PFSK-1 (cell line): ENCODE results near the gene NPM3.

ENCODE experiments used
- FOXP2 ChIP-seq: optimal IDR thresholded peaks from 2 replicates; pipeline ENCODE3; 2011; ENCODE audit warnings: borderline replicate concordance, control low read depth, inconsistent platforms; ENCODE audit not compliant: insufficient read depth; ENCODE audit errors: extremely low read length, extremely low read depth
- POLR2AphosphoS5 ChIP-seq: IDR thresholded peaks from 2 replicates; pipeline ENCODE4 v1.6.1; 2012; ENCODE audit warnings: low read depth, mild to moderate bottlenecking, control low read depth, low read length, moderate library complexity
- REST ChIP-seq, 2 experiments: IDR thresholded peaks; 2 replicates each; pipeline versions ENCODE4 v1.6.1 to v1.8.0; 2011 to 2012; ENCODE audit warnings: low read depth in 2 of 2, low read length in 2 of 2, control low read depth in 1 of 2, inconsistent platforms in 1 of 2, mild to moderate bottlenecking in 1 of 2, moderate library complexity in 1 of 2; ENCODE audit not compliant: insufficient read depth in 1 of 2
- SIN3A ChIP-seq: IDR thresholded peaks from 2 replicates; pipeline ENCODE4 v1.6.1; 2012; ENCODE audit warnings: mild to moderate bottlenecking, low read length, moderate library complexity, borderline replicate concordance; ENCODE audit not compliant: insufficient read depth
- TAF1 ChIP-seq: IDR thresholded peaks from 2 replicates; pipeline ENCODE4 v1.6.1; 2012; ENCODE audit warnings: low read length, control low read depth, borderline replicate concordance; ENCODE audit not compliant: insufficient read depth

NPM3 gene

DNA sequence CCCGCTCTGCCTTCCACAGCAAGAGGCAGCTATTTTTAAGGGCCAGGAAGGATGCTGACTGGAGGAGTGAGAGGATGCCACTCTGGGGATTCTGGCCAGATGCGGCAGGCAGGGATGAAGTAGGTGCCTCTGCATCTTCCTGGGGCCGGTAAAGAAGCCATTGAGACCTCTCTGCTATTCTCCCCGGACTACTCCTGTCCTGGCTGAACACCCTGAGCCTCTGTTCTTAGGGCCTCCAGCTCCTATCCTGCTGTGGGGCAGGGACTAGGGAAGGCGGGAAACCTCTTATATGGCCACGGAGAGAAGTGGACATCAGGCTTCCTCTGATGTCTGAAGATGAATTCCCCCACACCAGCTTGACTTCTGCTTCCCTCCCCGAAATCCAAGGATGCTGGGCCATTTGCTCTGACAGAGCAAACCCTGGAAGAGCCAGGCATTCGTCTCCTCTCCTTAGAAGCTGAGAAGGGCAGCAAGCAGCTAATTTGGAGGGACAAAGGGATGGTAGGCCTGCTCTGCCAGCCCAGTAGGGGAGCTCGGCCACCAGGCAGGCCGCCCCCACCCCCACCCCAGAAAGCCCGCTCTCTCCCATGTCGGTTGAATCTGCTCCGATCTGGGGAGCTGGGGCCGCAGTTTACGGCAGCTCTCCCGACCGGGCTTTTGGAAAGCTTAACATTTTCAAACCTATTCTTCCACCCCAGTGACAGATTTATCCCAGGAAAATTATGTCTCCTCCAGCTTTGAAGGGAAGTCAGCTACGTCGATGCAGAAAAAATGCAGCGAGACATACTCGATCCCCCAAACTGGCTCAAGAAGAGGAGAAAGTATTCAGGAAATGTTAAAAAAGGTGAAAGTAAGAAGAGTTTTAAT is 10.1 kb downstream of the NPM3 start:
- TF ChIP-seq REST (IDR thresholded peaks at IDR 0.05; ENCODE audit: insufficient read depth in 1 of 2, low read depth in 2 of 2, low read length in 2 of 2) (no peak), SIN3A (no peak), FOXP2 (no peak), TAF1 (no peak), POLR2AphosphoS5 (no peak)

- TF ChIP-seq POLR2AphosphoS5 = no peak
Measured at GRCh38 chr10:101772017-101772894, 11.0 kb downstream of the NPM3 start.

DNA sequence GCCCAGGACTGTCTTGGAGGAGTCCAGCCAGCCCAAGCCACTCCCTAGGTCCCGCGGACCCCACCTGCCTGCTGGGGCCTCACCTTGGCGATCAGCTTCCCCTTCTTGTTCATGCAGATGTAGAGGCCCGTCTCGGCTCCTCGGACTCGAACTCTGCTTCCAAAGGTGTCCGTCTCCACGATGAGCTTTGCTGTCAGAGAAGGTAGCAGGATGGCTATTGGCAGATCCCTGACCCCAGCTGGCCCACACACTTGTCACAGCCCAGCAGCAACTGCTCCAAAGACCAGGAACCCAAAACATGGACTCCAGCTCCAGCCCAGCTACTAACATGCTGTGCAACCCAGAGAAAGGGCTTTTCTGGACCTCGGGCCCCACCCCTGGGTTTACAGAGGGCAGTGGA is 11.9 kb downstream of the NPM3 start:
- no peak for TF ChIP-seq SIN3A
- TF ChIP-seq FOXP2 = no peak
- TF ChIP-seq TAF1 = no peak
- TF ChIP-seq REST (IDR thresholded peaks at IDR 0.05; ENCODE audit: insufficient read depth in 1 of 2, low read depth in 2 of 2, low read length in 2 of 2) = no peak
- no peak for TF ChIP-seq POLR2AphosphoS5

DNA sequence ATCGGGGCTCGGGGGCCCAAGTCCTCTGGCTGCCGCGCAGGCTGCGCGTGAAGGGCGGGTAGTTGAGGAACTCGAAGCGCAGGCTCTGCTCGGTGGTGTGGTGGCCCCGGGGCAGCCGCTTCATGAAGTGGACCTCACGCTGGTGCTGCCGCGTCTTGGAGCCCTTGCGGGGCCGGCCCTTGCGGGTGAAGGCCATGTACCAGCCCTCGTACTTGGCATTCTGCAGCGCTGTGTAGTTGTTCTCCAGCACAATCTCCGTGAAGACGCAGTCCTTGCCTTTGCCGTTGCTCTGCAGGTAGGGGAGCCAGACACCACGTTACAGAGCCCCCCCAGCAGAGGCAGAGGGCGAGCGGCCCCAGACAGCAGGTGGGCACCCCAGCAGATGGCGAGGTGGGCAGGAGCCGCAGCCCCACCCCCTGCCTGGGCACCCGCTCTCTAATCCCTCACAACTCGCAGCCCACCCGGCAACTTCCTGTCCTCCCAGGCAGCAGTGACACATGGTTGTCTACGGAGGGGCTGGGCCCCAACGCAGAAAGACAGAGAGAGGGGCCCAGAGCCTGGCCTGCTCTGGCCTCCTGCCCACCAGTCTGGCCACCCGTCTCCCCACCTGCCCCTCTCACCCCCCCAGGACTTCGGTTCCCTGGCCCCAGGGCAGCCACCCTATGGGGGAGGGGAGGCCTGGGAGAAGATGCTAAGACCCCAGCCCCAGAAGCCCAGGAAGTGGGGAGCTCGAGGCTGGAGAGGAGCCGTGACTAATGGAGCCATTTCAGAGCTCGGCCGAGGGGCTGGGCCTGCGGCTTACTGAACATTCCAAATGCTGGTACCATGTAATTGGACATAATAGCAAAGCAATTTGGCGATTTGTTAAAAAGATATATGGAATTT is 12.7 kb downstream of the NPM3 start:
- TF ChIP-seq TAF1 (no peak), POLR2AphosphoS5 (no peak), SIN3A (no peak), REST (IDR thresholded peaks at IDR 0.05; ENCODE audit: insufficient read depth in 1 of 2, low read depth in 2 of 2, low read length in 2 of 2) (no peak), FOXP2 (no peak)

DNA sequence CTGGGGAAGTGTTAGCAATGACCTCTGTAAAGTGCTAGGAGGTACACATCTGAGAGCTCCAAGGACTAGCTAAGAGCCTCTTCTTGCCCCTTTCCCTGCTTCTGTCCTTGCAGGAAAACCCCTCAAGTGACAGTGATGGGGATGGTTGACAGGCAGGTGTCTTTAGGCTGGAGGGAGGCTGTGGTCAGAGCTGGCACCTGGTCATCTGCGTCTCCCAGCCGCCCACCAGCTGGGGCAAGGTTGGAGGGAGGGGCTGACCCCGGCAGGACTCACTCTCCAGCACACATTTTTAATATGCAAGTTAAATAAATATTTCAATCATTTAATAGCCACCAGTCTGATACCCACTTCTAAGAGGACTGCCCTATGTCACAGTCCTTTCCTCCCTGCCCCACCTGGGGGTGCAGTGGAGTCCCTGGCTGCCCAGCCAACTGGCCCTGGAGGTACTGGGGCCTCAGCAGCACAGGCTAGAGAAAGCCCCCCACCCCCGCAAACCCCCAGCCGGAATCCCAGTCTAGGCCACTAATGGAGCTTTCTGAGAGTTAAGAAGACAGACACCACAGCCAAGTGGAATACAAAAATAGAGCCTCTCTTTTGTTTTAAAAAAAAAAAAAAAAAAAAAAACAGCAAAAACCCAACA is 13.6 kb downstream of the NPM3 start:
- TF ChIP-seq POLR2AphosphoS5 (no peak), SIN3A (no peak), FOXP2 (no peak), TAF1 (no peak), REST (IDR thresholded peaks at IDR 0.05; ENCODE audit: insufficient read depth in 1 of 2, low read depth in 2 of 2, low read length in 2 of 2) (no peak)
